Thoracic aorta (tissue), 2 donors: ENCODE results near the gene DUSP11. TPM values are rescaled to one million over a fixed set of nuclear protein-coding genes. Genes with fewer than 3 reads are reported as not detected.
"Not testable (repeated sequence)": the region's sequence is repeated elsewhere in the genome, so short reads cannot be mapped to it uniquely, and the experiment has no call there.

ENCODE experiments used
- ATAC-seq: fragments of 150-250 bp; one replicate; pipeline ENCODE4 v1.8.0; 2017; ENCODE audit warnings: low read depth; ENCODE audit not compliant: insufficient number of reproducible peaks, low FRiP score
- DNase-seq: peaks from one replicate; pipeline ENCODE4 v3.0.0-alpha.2; 2020; ENCODE audit warnings: low spot score
- H3K27ac ChIP-seq, 2 donors: fragments of 200-600 bp; sonication (generic); 1 replicate in 1 of 2; 2 replicates in 1 of 2; pipeline ENCODE4 v1.5.1; 2016; ENCODE audit warnings: mild to moderate bottlenecking in 2 of 2, moderate library complexity in 2 of 2
- H3K27me3 ChIP-seq: fragments of 200-600 bp; sonication (generic); replicated peaks from 2 replicates; pipeline ENCODE4 v1.6.0; 2016; ENCODE audit warnings: mild to moderate bottlenecking; ENCODE audit not compliant: insufficient read depth
- H3K36me3 ChIP-seq: fragments of 200-600 bp; sonication (generic); one replicate; pipeline ENCODE4 v1.5.1; 2016
- H3K4me1 ChIP-seq, 2 donors: fragments of 200-600 bp; sonication (generic); 1 replicate in 1 of 2; 2 replicates in 1 of 2; pipeline versions ENCODE4 v1.5.1 to v1.6.0; 2016; ENCODE audit warnings: low read depth in 2 of 2, mild to moderate bottlenecking in 1 of 2; ENCODE audit not compliant: control insufficient read depth in 1 of 2
- H3K4me3 ChIP-seq: fragments of 200-600 bp; sonication (generic); 2 replicates; pipeline ENCODE4 v1.5.1; 2016; ENCODE audit warnings: mild to moderate bottlenecking
- H3K9me3 ChIP-seq: fragments of 200-600 bp; sonication (generic); 2 replicates; pipeline ENCODE4 v1.5.1; 2016
- total RNA-seq, 2 donors: library from RNA; depleted of rRNA; stranded (reverse); fragments of >200 nt; gene quantifications; one replicate each; pipeline versions ENCODE4 v1.1.0 to v1.2.3, GENCODE V29; 2016
- TF ChIP-seq, protein P1 (sequence below): fragments of 200-600 bp; sonication (generic); IDR thresholded peaks from one replicate; pipeline ENCODE4 v1.5.1; 2019; ENCODE audit warnings: antibody characterized with exemption

DUSP11 gene
- total RNA-seq, 2 donors from 2014 or later, result 24.1 to 34.8 TPM

DNA sequence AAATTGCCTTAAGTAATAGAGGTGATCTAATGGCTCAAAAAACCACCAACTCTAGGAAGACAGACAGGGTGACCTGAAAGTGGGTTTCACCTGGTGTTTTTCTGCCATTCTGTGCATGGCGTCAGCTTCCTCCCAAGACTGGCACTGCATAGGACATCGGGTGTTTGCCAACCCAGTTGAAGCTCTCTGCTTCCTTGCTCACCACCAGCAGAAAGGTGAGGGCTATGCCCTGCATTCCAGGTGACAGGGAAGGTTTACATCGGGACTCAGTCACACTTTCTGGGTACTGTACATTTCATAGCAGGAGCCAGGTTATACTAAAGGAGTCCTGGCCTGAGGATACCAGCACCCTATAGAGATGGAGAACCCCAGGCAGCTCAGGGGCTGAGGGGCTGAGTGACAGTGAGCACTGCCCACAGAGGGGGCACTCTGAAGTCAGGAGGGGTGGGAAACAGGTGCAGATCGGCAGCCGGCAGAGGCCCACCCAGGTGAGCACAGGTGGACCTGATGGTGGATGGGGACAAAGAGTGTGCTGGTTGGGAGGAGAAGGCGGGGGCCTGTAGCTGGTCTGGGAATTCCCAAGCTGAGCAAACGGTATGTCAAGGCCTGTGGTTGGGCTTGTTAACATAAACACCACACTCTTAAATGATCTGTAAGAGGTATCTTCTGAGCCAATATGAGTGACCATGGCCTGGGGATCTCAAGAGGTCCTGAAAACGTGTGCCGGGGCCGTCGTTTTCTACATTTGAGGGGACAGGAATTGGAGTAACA is 60.9 kb downstream of the DUSP11 start:
- no peaks in the 10 kb centered on the region for H3K9me3 ChIP-seq
- ATAC-seq, result no peak
- H3K27me3 ChIP-seq, result no peaks in the 10 kb centered on the region
- TF ChIP-seq, protein P1, sequence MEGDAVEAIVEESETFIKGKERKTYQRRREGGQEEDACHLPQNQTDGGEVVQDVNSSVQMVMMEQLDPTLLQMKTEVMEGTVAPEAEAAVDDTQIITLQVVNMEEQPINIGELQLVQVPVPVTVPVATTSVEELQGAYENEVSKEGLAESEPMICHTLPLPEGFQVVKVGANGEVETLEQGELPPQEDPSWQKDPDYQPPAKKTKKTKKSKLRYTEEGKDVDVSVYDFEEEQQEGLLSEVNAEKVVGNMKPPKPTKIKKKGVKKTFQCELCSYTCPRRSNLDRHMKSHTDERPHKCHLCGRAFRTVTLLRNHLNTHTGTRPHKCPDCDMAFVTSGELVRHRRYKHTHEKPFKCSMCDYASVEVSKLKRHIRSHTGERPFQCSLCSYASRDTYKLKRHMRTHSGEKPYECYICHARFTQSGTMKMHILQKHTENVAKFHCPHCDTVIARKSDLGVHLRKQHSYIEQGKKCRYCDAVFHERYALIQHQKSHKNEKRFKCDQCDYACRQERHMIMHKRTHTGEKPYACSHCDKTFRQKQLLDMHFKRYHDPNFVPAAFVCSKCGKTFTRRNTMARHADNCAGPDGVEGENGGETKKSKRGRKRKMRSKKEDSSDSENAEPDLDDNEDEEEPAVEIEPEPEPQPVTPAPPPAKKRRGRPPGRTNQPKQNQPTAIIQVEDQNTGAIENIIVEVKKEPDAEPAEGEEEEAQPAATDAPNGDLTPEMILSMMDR, result no peak
- H3K36me3 ChIP-seq, result no peaks in the 10 kb centered on the region
- DNase-seq, result no peak
- H3K4me1 ChIP-seq, result peaks cover 0 to 11% of the 10 kb centered on the region in 2 donors
- no peak overlapping the region for H3K27ac ChIP-seq
- no peak overlapping the region for H3K4me3 ChIP-seq

DNA sequence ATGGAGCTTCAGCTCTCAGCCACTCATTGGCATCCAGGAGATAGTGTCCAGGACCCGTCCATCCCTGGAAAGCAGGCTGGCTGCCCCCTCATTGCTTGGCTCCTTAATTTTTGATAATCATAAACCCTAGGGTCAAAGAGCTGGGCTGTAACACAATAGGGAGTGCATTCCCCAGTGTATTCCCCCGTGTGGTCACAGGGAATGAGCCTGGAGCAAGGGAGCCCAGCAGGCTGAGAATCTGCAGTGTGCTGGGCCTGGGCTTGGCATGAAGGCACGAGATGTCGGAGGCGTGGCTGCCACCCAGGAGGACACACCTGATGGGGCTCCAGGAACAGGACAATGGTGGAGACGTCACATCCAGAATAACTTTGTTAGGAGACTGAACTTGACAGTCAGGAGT is 61.5 kb downstream of the DUSP11 start:
- H3K36me3 ChIP-seq, result no peaks in the 10 kb centered on the region
- ATAC-seq (no peak), DNase-seq (no peak)
- H3K9me3 ChIP-seq, result no peaks in the 10 kb centered on the region
- H3K27me3 ChIP-seq, result no peaks in the 10 kb centered on the region
- H3K4me3 ChIP-seq, result no peak overlapping the region
- H3K4me1 ChIP-seq, result peaks cover 0 to 11% of the 10 kb centered on the region in 2 donors
- TF ChIP-seq, protein P1, result no peak
- H3K27ac ChIP-seq, result no peak overlapping the region

DNA sequence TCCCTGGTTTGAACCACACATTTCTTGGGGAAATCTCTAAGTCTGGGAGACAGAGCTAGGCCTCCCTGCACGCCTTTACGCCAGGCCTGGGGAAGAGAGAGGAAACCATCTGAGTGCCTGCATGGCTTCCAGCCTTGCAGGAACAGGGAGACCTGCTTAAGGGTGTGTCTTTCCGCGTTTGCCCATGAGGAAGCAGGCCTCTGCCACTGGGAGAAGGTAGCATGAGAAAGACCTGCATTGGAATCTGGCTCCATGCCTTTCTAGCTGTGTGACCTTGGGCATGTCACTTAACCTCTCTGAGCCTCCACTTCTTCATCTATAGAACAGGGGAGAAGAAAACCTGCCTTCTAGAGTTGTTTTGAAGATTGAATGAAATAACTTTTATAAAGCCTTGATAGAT is 62.2 kb downstream of the DUSP11 start:
- H3K27me3 ChIP-seq, H3K4me3 ChIP-seq, H3K27ac ChIP-seq, ATAC-seq, DNase-seq, H3K36me3 ChIP-seq, H3K9me3 ChIP-seq: not testable (repeated sequence)
- H3K4me1 ChIP-seq, result peaks cover 0 to 11% of the 10 kb centered on the region in 2 donors

DNA sequence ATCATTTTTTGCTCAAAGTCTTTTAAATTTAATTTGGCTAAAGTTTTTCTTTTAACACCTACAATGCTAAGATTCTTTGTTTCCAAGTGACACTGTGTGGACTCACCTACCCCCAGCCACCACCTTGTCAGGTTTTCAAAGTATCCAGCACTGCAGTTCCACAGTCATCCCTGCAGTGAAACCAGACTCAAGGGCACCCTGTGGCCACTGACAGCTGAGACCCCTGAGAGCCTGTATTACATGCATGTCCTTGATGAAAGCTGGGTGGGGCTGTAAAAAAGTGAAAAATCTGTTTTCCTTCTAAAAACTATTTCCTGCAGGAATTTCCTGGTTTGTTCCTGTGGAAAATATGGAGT is 62.7 kb downstream of the DUSP11 start:
- Histone ChIP-seq H3K27ac (peak overlapping the region in 1 of 2 donors; percentile 73), H3K4me3 (peak overlapping the region; percentile 70), H3K27me3 (no peaks in the 10 kb centered on the region), H3K9me3 (no peaks in the 10 kb centered on the region), H3K36me3 (no peaks in the 10 kb centered on the region), H3K4me1 (peaks cover 0 to 11% of the 10 kb centered on the region in 2 donors)
- DNase-seq, result no peak
- ATAC-seq, result no peak
- TF ChIP-seq, protein P1, result no peak

DNA sequence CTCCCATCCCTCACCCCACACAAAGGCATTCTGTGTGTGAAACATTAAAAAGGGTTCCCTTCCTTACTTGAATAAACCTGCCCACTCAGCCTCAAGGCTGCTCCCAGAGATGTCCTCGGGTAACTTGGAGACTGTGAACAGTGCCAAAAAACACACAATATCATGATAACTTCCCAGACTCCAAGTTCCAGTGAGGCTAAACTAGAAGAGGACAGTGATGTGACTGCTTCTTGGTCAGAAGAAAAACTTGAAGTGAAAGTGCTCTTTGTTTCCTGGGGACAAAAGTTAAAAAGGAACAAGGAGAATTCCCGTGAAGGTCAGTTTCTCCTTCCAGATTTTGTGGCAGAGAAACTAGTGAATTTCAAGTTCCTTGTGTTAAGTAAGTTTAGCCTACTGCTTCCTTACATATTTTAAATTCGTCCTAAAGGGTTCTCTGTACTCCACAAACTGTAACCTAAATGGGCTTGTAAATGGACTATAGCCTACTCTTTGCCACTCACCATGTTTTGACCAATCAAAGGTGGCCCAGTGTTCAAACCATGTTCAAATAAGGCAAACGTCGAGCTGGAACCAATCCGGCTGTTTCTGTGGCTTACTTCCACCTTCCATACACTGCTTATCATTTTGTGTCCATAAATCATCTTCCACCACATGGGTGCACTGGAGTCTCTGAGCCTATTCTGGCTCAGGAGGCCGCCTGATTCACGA is 63.2 kb downstream of the DUSP11 start:
- no peaks in the 10 kb centered on the region for H3K9me3 ChIP-seq
- peak overlapping the region; percentile 73 for H3K27ac ChIP-seq
- H3K4me1 ChIP-seq, result peaks cover 0 to 11% of the 10 kb centered on the region in 2 donors
- H3K4me3 ChIP-seq, result peak overlapping the region; percentile 70
- ATAC-seq, result peak; percentile 82
- TF ChIP-seq, protein P1, result no peak
- no peak for DNase-seq
- no peaks in the 10 kb centered on the region for H3K36me3 ChIP-seq
- H3K27me3 ChIP-seq, result no peaks in the 10 kb centered on the region
